Measurements from ENCODE around the gene SECISBP2.

SECISBP2 gene

GRCh38 chr9:89350988-89351557 is 32.8 kb downstream of the SECISBP2 start:
- no peak for DNase-seq (ENCODE audit: low read depth)

- no peak for DNase-seq (ENCODE audit: low read depth)
These were observed 33.4 kb downstream of the SECISBP2 start for GRCh38 chr9:89351584-89352300.

GRCh38 chr9:89352451-89352850 is 34.2 kb downstream of the SECISBP2 start:
- DNase-seq (ENCODE audit: low read depth): no peak

- no peak for DNase-seq (ENCODE audit: low read depth)
These were observed 34.8 kb downstream of the SECISBP2 start for GRCh38 chr9:89352874-89353649.

GRCh38 chr9:89353989-89354388 is 35.7 kb downstream of the SECISBP2 start:
- no peak for DNase-seq (ENCODE audit: low read depth)

GRCh38 chr9:89354471-89354870 is 36.2 kb downstream of the SECISBP2 start:
- no peak for DNase-seq (ENCODE audit: low read depth)

- no peak for DNase-seq (ENCODE audit: low read depth)
These were observed 38.5 kb downstream of the SECISBP2 start for GRCh38 chr9:89356782-89357181.

DNA sequence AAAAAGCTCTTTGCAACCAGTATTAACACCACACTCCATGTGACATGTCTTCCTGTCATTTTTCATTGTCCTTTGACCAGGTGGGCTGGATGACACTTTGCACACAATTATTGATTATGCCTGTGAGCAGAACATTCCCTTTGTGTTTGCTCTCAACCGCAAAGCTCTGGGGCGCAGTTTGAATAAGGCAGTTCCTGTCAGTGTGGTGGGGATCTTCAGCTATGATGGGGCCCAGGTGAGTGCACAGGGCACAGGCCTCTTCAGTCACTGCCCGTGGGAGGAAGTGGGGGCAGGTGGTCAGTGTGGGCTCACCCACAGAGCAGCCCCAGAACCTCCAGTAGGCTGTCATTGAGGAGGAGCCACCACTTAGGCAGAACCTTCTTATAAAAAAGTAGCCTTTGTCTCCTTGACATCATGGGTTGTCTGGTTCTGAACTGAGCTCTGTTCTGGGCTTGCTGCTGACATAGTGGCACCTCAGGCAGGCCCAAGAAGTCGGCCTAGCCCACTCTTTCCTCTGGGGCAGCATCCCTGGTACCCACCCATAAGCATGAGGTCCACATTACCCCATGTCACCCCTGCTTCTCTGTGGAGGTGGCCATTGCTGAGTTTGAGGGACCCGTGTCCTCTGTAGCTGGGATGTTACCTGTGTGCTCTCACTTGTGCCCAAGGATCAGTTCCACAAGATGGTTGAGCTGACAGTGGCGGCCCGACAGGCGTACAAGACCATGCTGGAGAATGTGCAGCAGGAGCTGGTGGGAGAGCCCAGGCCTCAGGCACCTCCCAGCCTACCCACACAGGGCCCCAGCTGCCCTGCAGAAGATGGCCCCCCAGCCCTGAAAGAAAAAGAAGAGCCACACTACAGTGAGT is 39.3 kb downstream of the SECISBP2 start:
- DNase-seq (ENCODE audit: low read depth): no peak

DNA sequence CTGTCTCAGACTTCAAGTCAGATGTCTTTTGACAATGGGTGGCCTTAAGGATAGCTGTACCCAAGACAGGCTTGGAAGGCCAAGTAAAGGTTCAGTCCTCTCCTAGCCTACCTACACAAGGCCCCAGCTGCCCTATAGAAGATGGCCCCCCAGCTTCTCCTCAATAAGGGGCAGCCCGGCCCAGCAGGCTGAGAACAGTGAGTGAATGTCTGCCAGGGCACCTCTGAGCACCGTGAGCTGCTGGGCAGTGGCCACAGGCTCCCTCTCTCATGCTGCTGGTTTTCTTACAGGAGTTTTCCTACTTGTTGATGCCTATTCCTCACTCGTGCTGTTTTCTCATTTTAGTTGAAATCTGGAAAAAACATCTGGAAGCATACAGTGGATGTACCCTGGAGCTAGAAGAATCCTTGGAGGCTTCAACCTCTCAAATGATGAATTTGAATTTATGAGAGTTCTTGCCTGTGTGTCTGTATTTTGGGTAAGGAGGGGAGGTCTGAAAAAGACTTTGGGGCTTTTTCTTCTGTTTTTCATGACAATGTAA is 40.1 kb downstream of the SECISBP2 start:
- DNase-seq (ENCODE audit: low read depth): no peak

GRCh38 chr9:89358985-89359384 is 40.7 kb downstream of the SECISBP2 start:
- DNase-seq (ENCODE audit: low read depth): no peak

- DNase-seq (ENCODE audit: low read depth): no peak
These were observed 41.5 kb downstream of the SECISBP2 start for GRCh38 chr9:89359751-89360261.

DNA sequence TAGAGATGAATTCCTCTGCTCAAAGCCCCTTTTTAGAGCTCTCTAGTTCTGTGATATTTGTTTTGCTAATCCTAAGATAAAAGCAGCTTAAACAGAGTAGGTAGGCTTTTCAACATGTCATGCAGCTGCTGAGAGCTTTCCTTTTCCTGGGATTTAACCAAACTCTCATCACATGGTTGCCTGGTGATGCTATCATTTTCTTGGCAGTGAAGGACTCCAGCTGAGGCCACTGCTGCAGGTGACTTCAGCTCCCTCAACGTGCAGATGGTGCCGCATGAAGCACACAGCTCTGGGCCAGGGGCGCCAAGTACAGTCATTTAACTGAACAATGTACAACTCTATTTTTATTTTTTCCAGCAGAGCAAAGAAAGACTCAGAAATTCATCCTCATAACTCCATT is 42.2 kb downstream of the SECISBP2 start:
- no peak for DNase-seq (ENCODE audit: low read depth)

DNA sequence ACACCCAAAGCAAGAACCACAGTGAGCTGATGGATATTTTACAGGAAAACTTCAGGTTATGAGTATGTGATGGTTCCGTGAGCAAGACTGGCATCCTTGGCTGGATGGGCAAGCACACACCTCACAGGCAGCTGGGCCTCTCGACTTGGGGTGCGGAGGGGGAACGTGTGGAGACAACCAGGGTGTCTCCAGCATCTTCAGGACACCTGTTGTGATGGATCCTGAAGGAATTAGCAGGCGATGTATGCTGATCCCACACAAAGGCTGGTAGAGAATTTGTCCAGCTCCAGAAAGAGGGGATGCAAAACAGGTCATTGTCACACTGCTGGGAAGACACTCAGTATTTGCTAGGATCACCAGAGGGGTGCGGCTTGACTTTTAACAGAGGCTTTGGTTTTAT is 42.7 kb downstream of the SECISBP2 start:
- DNase-seq (ENCODE audit: low read depth): no peak

GRCh38 chr9:89361816-89362646 is 43.7 kb downstream of the SECISBP2 start:
- DNase-seq (ENCODE audit: low read depth): no peak

DNA sequence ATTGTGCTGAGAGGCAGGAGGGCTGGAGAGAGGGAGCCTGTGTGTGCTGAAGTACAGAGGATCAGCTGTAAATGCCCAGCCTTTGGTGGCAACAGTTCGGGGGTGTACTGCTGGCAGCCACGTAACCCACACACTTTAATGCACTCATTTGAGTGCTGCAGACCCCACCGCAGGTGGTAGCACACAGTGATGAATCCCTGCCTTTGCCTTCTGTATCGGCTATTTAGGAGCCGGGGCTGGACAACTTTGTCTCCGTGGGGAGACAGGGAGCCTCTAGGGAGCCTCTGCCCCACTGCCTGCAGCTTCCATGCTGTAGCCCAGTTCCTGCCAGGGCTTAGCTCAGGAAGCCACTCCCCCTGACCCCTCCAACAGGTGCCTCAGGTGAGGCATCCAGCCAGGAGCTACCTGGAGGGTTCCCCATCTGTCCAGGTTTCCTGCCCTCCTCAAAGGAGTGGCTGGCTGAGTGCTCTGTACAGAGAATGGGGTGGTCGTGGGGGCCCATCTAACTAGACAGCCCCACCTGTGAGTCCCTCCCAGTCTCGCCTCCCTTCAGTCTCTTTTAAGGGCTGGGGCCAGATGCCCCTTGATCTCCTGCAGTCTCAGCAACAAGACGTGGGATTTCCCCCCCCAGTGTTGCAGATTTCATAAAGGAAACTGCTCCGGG is 44.5 kb downstream of the SECISBP2 start:
- no peak for DNase-seq (ENCODE audit: low read depth)

- DNase-seq (ENCODE audit: low read depth): no peak
These were observed 45.0 kb downstream of the SECISBP2 start for GRCh38 chr9:89363311-89363670.

GRCh38 chr9:89363921-89364665 is 45.8 kb downstream of the SECISBP2 start:
- DNase-seq (ENCODE audit: low read depth): no peak

DNA sequence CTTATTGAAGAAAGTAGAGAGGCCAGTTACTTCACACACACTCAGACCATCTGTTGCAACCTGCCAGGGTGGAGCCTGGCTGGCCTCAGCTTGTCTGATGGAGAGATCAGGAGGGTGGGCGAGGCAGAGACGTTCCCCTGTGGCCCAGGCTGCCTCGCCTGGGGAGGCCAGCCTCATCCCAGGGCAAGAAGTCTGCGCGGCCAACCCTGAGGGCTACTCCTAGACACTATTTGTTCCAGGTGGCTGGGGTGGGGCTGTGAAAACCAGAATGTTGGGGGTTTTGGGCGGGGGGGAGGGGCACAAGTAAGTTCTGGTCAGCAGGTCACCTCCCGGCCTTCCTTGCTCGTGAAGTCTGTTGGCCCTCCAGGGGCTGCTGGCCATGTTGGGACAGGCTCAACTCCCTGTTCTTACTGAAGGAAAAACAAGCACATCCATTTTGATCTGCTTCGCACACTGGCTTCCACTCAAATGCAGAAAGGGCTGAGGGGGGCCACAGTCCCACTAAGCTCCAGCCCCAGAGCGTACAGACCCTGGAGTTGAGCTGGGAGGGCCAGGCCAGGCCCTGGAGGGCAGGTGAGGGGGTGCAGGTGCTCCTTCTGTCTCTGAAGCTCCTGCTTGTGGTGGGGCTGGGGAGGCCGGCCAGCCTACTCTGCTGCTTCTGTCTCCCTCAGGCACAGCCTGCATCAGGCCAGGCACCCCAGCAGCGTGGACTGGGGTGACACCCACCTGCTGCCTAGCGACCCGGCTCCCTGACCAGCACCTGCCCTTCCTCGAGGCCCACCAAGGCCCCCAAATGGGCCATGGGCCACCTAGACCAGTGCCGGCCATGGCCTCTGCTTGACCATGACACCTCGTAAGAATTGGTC is 46.6 kb downstream of the SECISBP2 start:
- no peak for DNase-seq (ENCODE audit: low read depth)

GRCh38 chr9:89365532-89365912 is 47.2 kb downstream of the SECISBP2 start:
- no peak for DNase-seq (ENCODE audit: low read depth)

All from HS-5 (cell line).